ENCODE data around the gene IRS1.

Gene IRS1

GRCh38 chr2:226694586-226695284 is 104.9 kb downstream of the IRS1 start:
- DNase-seq (ENCODE audit: extremely low read depth in 1 of 2, low read depth in 1 of 2), result no peak

GRCh38 chr2:226694149-226694548 is 105.5 kb downstream of the IRS1 start:
- no peak for DNase-seq (ENCODE audit: extremely low read depth in 1 of 2, low read depth in 1 of 2)

GRCh38 chr2:226693521-226693920 is 106.1 kb downstream of the IRS1 start:
- no peak for DNase-seq (ENCODE audit: extremely low read depth in 1 of 2, low read depth in 1 of 2)

- DNase-seq (ENCODE audit: extremely low read depth in 1 of 2, low read depth in 1 of 2), result no peak
Observed at GRCh38 chr2:226692521-226693126, 107.0 kb downstream of the IRS1 start.

- DNase-seq (ENCODE audit: extremely low read depth in 1 of 2, low read depth in 1 of 2), result no peak
Observed at GRCh38 chr2:226691255-226691654, 108.4 kb downstream of the IRS1 start.

GRCh38 chr2:226690461-226691024 is 109.1 kb downstream of the IRS1 start:
- DNase-seq (ENCODE audit: extremely low read depth in 1 of 2, low read depth in 1 of 2), result no peak

- DNase-seq (ENCODE audit: extremely low read depth in 1 of 2, low read depth in 1 of 2), result no peak
Observed at GRCh38 chr2:226687641-226688253, 111.9 kb downstream of the IRS1 start.

- DNase-seq (ENCODE audit: extremely low read depth in 1 of 2, low read depth in 1 of 2), result no peak
Observed at GRCh38 chr2:226684563-226684959, 115.1 kb downstream of the IRS1 start.

- DNase-seq (ENCODE audit: extremely low read depth in 1 of 2, low read depth in 1 of 2), result no peak
Observed at GRCh38 chr2:226683944-226684562, 115.6 kb downstream of the IRS1 start.

- DNase-seq (ENCODE audit: extremely low read depth in 1 of 2, low read depth in 1 of 2), result no peak
Observed at GRCh38 chr2:226683196-226683595, 116.4 kb downstream of the IRS1 start.
